KOPT-K1 (cell line): ENCODE results near the gene SLC38A3.

ENCODE experiments used
- H3K27ac ChIP-seq: fragments of 200-600 bp; sonication (generic); 2 replicates; pipeline ENCODE4 v1.5.1; 2016; ENCODE audit warnings: antibody characterized with exemption, mild to moderate bottlenecking, low read depth, low read length; ENCODE audit not compliant: poor library complexity, severe bottlenecking
- H3K36me3 ChIP-seq: fragments of 200-600 bp; sonication (generic); 2 replicates; pipeline ENCODE4 v1.5.1; 2017; ENCODE audit warnings: antibody characterized with exemption, mild to moderate bottlenecking, low read length, moderate library complexity; ENCODE audit not compliant: insufficient read depth
- H3K9me3 ChIP-seq: fragments of 200-600 bp; sonication (generic); 2 replicates; pipeline ENCODE4 v1.5.1; 2017; ENCODE audit warnings: antibody characterized with exemption, low read length, mild to moderate bottlenecking; ENCODE audit not compliant: insufficient read depth, poor library complexity, severe bottlenecking

The SLC38A3 gene

DNA sequence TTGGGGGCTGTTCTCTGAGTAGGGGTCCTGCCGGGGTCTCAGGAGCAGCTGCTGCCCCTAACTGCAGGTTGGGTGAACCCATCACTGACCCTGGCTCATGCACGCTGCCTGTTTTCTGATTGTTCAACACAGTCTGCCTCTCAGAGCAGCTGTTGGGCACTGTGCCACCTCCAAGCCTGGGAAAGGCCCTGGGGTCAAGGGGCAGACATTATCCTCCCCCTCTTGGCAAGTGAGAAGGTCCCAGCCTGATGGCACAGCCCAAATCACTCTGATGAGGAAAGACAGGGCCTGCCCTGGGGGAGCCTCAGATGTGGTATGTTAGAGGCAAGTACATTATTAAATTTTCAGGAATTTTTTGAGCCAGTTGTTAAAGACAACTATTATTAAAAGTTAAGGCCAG, 27.7 kb upstream of the SLC38A3 start:
- H3K9me3 ChIP-seq = no peaks in the 10 kb centered on the region
- H3K36me3 ChIP-seq = no peaks in the 10 kb centered on the region
- no peak overlapping the region for H3K27ac ChIP-seq

GRCh38 chr3:50179710-50180109, 25.4 kb upstream of the SLC38A3 start:
- Histone ChIP-seq H3K36me3 (no peaks in the 10 kb centered on the region), H3K9me3 (no peaks in the 10 kb centered on the region), H3K27ac (no peak overlapping the region)

DNA sequence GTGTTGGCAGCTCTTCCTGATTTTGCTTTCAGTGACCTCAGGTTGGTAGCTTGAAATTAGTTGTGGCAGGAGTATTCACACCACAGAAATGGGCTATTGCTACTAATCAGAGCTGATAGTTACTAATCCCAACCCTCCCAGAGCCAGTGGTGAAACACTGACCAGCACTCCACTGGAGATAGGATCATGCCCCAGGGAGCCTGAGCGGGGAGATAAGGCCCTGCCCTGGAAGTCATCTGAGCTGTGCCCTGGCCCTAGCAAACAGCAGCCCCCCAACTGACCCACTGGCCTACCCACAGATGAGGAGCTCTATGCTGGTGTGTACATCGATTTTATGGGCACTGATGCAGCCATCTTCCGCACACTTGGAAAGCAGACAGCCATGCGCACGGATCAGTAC, 23.1 kb upstream of the SLC38A3 start:
- H3K36me3 ChIP-seq = no peaks in the 10 kb centered on the region
- H3K27ac ChIP-seq = no peak overlapping the region
- H3K9me3 ChIP-seq = no peaks in the 10 kb centered on the region

DNA sequence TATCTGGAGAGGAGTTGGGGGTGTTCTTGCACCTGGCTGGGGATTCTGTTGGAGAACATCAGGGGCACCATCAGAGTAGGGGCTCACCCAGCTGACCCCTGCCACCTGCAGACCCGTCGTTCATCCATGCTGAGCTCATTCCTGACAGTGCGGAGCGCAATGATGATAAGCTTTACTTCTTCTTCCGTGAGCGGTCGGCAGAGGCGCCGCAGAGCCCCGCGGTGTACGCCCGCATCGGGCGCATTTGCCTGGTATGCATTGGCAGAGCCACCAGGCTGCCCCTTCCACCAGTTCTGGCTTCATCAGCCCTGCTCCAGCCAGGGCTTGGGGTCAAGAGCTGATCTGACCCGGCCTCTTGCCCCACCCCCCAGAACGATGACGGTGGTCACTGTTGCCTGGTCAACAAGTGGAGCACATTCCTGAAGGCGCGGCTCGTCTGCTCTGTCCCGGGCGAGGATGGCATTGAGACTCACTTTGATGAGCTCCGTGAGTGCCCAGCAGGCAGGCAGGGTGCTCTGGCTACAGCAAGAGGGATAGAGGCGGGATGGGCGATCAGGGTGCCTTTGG, 22.5 kb upstream of the SLC38A3 start:
- no peaks in the 10 kb centered on the region for H3K36me3 ChIP-seq
- H3K27ac ChIP-seq = no peak overlapping the region
- H3K9me3 ChIP-seq = no peaks in the 10 kb centered on the region

GRCh38 chr3:50183755-50184154, 21.3 kb upstream of the SLC38A3 start:
- H3K9me3 ChIP-seq = no peaks in the 10 kb centered on the region
- H3K36me3 ChIP-seq = no peaks in the 10 kb centered on the region
- no peak overlapping the region for H3K27ac ChIP-seq

DNA sequence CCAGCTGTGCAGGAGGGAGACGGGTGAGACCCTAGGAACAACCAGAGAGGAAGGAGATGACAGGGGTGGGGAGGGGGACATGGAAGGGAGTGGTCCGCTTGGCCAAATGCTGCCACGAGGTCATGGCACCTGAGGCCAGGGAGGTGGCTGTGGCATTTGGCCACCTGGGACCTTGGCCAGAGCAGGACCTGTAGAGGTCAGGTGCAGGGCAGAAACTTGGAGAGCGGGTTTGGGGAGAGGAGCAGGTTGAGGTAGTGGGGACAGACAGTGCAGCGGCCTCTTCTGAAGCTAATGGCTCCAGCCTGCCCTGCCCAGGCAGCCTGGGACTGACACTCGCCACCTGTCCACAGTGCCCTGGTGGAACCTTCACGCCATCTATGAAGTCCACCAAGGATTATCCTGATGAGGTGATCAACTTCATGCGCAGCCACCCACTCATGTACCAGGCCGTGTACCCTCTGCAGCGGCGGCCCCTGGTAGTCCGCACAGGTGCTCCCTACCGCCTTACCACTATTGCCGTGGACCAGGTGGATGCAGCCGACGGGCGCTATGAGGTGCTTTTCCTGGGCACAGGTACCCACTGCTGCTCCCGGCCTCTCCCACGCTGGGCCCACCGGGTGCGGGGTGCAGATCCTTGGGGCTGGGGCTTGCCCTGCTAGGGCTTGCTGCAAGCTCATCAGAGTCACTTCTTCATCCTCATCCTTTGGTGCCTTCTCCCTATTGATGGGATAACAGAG, 20.7 kb upstream of the SLC38A3 start:
- no peaks in the 10 kb centered on the region for H3K9me3 ChIP-seq
- H3K27ac ChIP-seq = no peak overlapping the region
- no peaks in the 10 kb centered on the region for H3K36me3 ChIP-seq

DNA sequence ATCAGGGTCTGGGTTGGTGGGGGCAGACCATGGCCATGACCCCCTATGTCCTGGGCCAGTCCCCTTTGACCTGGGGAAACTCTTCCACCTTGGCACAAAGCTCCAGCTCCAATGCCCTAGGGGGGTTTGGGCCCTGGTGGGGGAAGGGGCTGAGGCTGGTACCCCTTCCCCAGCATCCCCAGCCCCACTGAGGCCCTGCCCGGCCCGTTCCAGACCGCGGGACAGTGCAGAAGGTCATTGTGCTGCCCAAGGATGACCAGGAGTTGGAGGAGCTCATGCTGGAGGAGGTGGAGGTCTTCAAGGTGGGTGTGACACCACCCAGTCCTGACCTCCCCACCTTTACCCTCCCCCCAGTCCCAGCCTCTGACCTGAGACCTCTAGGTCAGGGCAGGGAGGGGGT, 19.8 kb upstream of the SLC38A3 start:
- Histone ChIP-seq H3K9me3 (no peaks in the 10 kb centered on the region), H3K36me3 (no peaks in the 10 kb centered on the region), H3K27ac (no peak overlapping the region)

DNA sequence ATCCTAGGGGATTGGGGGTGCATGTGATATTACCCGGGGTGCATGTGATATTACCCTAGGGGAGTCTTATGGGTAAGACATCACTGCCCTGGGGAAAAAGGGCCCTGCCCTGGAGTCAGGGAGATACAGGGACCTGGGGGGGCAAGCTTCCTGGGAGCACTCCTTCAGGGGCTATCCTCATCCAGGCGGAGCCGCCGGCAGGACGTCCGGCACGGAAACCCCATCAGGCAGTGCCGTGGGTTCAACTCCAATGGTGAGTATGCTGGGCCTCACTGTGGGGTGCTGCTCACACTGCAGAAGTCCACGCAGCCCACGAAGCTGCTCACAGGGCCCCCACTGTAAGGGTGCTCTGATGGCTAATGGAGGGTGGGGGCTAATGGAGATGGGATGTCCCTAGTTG, 19.0 kb upstream of the SLC38A3 start:
- no peaks in the 10 kb centered on the region for H3K9me3 ChIP-seq
- H3K27ac ChIP-seq = no peak overlapping the region
- H3K36me3 ChIP-seq = no peaks in the 10 kb centered on the region

DNA sequence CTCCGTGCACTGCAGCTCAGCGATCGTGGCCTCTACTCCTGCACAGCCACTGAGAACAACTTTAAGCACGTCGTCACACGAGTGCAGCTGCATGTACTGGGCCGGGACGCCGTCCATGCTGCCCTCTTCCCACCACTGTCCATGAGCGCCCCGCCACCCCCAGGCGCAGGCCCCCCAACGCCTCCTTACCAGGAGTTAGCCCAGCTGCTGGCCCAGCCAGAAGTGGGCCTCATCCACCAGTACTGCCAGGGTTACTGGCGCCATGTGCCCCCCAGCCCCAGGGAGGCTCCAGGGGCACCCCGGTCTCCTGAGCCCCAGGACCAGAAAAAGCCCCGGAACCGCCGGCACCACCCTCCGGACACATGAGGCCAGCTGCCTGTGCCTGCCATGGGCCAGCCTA, 17.3 kb upstream of the SLC38A3 start:
- Histone ChIP-seq H3K27ac (no peak overlapping the region), H3K36me3 (no peaks in the 10 kb centered on the region), H3K9me3 (no peaks in the 10 kb centered on the region)

DNA sequence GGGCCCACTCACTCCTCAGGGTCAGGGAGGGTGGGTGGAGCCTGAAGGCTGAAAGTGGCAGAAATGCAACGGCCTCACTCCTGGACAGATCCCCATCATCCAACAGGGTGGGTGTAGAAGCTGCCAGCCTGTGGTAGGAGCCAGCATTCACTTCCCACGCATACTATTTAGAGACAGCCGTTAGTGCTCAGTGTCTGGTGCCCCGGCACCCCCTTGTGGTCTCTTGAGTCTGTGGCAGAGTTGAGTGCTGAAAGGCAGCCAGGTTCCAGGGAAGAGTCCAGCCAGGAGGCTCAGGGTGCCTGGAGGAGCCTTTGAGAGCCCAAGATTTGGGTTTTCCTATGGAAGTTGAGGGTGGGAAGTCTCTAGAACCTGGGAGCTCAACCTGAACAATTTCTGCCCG, 15.8 kb upstream of the SLC38A3 start:
- Histone ChIP-seq H3K36me3 (no peaks in the 10 kb centered on the region), H3K9me3 (no peaks in the 10 kb centered on the region), H3K27ac (no peak overlapping the region)

- H3K9me3 ChIP-seq = no peaks in the 10 kb centered on the region
- no peak overlapping the region for H3K27ac ChIP-seq
- no peaks in the 10 kb centered on the region for H3K36me3 ChIP-seq
Observed at GRCh38 chr3:50189989-50190388, 15.1 kb upstream of the SLC38A3 start.

- no peaks in the 10 kb centered on the region for H3K9me3 ChIP-seq
- no peak within 1 kb of the TSS for H3K27ac ChIP-seq
- no peaks in the 10 kb centered on the region for H3K36me3 ChIP-seq
Observed at GRCh38 chr3:50190936-50191660, 14.0 kb upstream of the SLC38A3 start, which contains the start of gene GNAT1. GNAT1 (plus strand) TSS chr3:50191610; CDS start chr3:50191726, 116 bp downstream.

DNA sequence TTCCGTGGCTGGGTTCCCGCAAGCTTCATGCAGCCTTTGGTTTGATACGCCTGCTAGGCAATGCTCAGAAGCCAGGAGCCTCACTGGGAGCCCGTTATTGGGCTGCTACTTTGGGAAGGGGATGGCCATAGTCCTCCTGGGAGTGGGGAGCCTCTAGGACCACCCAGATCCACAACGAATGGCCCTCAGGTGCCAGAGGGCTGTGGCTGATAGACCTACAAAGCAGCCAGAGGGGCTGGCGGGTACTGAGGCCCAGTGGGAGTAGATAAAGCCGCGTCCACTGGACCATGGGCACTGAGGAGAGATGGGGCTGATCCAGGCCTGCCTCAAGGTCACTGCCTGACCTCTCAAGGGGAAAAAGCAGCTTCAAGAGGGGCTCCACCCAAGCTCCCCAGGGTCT, 12.9 kb upstream of the SLC38A3 start:
- Histone ChIP-seq H3K36me3 (no peaks in the 10 kb centered on the region), H3K27ac (no peak overlapping the region), H3K9me3 (no peaks in the 10 kb centered on the region)

GRCh38 chr3:50192689-50193141, 12.4 kb upstream of the SLC38A3 start:
- H3K9me3 ChIP-seq = no peaks in the 10 kb centered on the region
- H3K36me3 ChIP-seq = no peaks in the 10 kb centered on the region
- no peak overlapping the region for H3K27ac ChIP-seq

- Histone ChIP-seq H3K27ac (no peak overlapping the region), H3K9me3 (no peaks in the 10 kb centered on the region), H3K36me3 (no peaks in the 10 kb centered on the region)
Observed at GRCh38 chr3:50193286-50193685, 11.8 kb upstream of the SLC38A3 start.
